Hepatocyte (in vitro differentiated cells): ENCODE data around the gene SMC2. TPM values are rescaled to one million over a fixed set of nuclear protein-coding genes. Genes with fewer than 3 reads are reported as not detected.

Source experiments
- DNase-seq: peaks from one replicate; pipeline ENCODE4 v3.0.0-alpha.2; 2016; ENCODE audit warnings: low spot score
- H2AFZ ChIP-seq: fragments of 200-600 bp; sonication (generic); 2 replicates; pipeline ENCODE4 v1.6.0; 2016; ENCODE audit warnings: antibody characterized with exemption, mild to moderate bottlenecking
- H3K27ac ChIP-seq: fragments of 200-600 bp; sonication (generic); 2 replicates; pipeline ENCODE4 v1.5.1; 2016; ENCODE audit warnings: mild to moderate bottlenecking
- H3K27me3 ChIP-seq: fragments of 200-600 bp; sonication (generic); 2 replicates; pipeline ENCODE4 v1.6.1; 2016
- H3K36me3 ChIP-seq: fragments of 200-600 bp; sonication (generic); replicated peaks from 2 replicates; pipeline ENCODE4 v1.5.1; 2016; ENCODE audit warnings: low read depth; ENCODE audit not compliant: insufficient read depth
- H3K4me1 ChIP-seq: fragments of 200-600 bp; sonication (generic); 2 replicates; pipeline ENCODE4 v1.5.1; 2016; ENCODE audit warnings: mild to moderate bottlenecking, moderate library complexity; ENCODE audit not compliant: insufficient read depth
- H3K4me2 ChIP-seq: fragments of 200-600 bp; sonication (generic); 2 replicates; pipeline ENCODE4 v1.6.0; 2016
- H3K4me3 ChIP-seq: fragments of 200-600 bp; sonication (generic); 2 replicates; pipeline ENCODE4 v1.5.1; 2016; ENCODE audit warnings: mild to moderate bottlenecking
- H3K79me2 ChIP-seq: fragments of 200-600 bp; sonication (generic); 2 replicates; pipeline ENCODE4 v1.6.0; 2017; ENCODE audit warnings: mild to moderate bottlenecking
- H3K9me2 ChIP-seq: fragments of 200-600 bp; sonication (generic); replicated peaks from 2 replicates; pipeline ENCODE4 v1.6.0; 2017; ENCODE audit warnings: mild to moderate bottlenecking; ENCODE audit not compliant: insufficient read depth
- H3K9me3 ChIP-seq: fragments of 200-600 bp; sonication (generic); 2 replicates; pipeline ENCODE4 v1.5.1; 2016; ENCODE audit warnings: low read depth, mild to moderate bottlenecking
- H4K20me1 ChIP-seq: fragments of 200-600 bp; sonication (generic); 2 replicates; pipeline ENCODE4 v1.6.0; 2016; ENCODE audit warnings: mild to moderate bottlenecking; ENCODE audit not compliant: insufficient read depth, poor library complexity, severe bottlenecking
- CTCF ChIP-seq: fragments of 200-600 bp; sonication (generic); IDR thresholded peaks from 2 replicates; pipeline ENCODE4 v1.5.1; 2016; ENCODE audit warnings: antibody characterized with exemption, mild to moderate bottlenecking; ENCODE audit not compliant: poor library complexity
- EZH2 ChIP-seq: fragments of 200-600 bp; sonication (generic); IDR thresholded peaks from 2 replicates; pipeline ENCODE4 v1.6.1; 2016; ENCODE audit warnings: antibody characterized with exemption, mild to moderate bottlenecking, borderline replicate concordance
- EZH2phosphoT487 ChIP-seq: fragments of 200-600 bp; sonication (generic); IDR thresholded peaks from one replicate; pipeline ENCODE4 v1.6.1; 2018; ENCODE audit warnings: antibody characterized with exemption, mild to moderate bottlenecking, low read depth, moderate library complexity; ENCODE audit not compliant: unreplicated experiment, severe bottlenecking
- WGBS: methylation state at CpG from one replicate; pipeline ENCODE4 v1.1.6; 2016; ENCODE audit warnings: low lambda C conversion rate; ENCODE audit errors: missing lambda C conversion rate; 5-methylcytosine and 5-hydroxymethylcytosine counted together
- polyA plus RNA-seq: library from polyadenylated mRNA; unstranded; fragments of >200 nt; fragmentation: Nextera tagmentation; extraction: Ambion mirVana; gene quantifications from 2 replicates; pipeline ENCODE4 v1.2.1, GENCODE V29; 2016
- total RNA-seq: library from RNA; depleted of rRNA; stranded (reverse); fragments of >200 nt; gene quantifications from 2 replicates; pipeline ENCODE4 v1.2.3, GENCODE V29; 2014

Gene SMC2
- total and polyA plus RNA-seq, 2 experiments from 2014 or later = 11.5 to 11.8 TPM

GRCh38 chr9:104071589-104071988, 22.5 kb upstream of the SMC2 start:
- Histone ChIP-seq H3K4me2 (no peak overlapping the region), H3K9me2 (no peaks in the 10 kb centered on the region), H2AFZ (no peak overlapping the region), H3K9me3 (no peaks in the 10 kb centered on the region), H3K79me2 (no peaks in the 10 kb centered on the region), H4K20me1 (no peaks in the 10 kb centered on the region), H3K27me3 (no peaks in the 10 kb centered on the region), H3K27ac (no peak overlapping the region), H3K36me3 (no peaks in the 10 kb centered on the region), H3K4me1 (peaks cover 2% of the 10 kb centered on the region), H3K4me3 (no peak overlapping the region)
- no peak for DNase-seq
- TF ChIP-seq CTCF (no peak), EZH2phosphoT487 (no peak), EZH2 (no peak)
- 81% methylated on average over 1 of the region's 1 CpG for WGBS

- Histone ChIP-seq H3K36me3 (no peaks in the 10 kb centered on the region), H3K27ac (no peak overlapping the region), H2AFZ (no peak overlapping the region), H3K79me2 (no peaks in the 10 kb centered on the region), H3K4me2 (no peak overlapping the region), H4K20me1 (no peaks in the 10 kb centered on the region), H3K4me3 (no peak overlapping the region), H3K27me3 (no peaks in the 10 kb centered on the region), H3K9me2 (no peaks in the 10 kb centered on the region), H3K9me3 (no peaks in the 10 kb centered on the region), H3K4me1 (peaks cover 2% of the 10 kb centered on the region)
- TF ChIP-seq EZH2phosphoT487 (no peak), CTCF (no peak), EZH2 (no peak)
- DNase-seq = no peak
- WGBS = 68% methylated on average over 3 of the region's 3 CpGs
These were observed 20.9 kb upstream of the SMC2 start for GRCh38 chr9:104073098-104073769.

GRCh38 chr9:104073770-104074133, 20.4 kb upstream of the SMC2 start:
- Histone ChIP-seq H3K27ac (no peak overlapping the region), H3K9me3 (no peaks in the 10 kb centered on the region), H3K4me3 (no peak overlapping the region), H3K36me3 (no peaks in the 10 kb centered on the region), H3K79me2 (no peaks in the 10 kb centered on the region), H3K4me1 (peaks cover 2% of the 10 kb centered on the region), H3K27me3 (no peaks in the 10 kb centered on the region), H4K20me1 (no peaks in the 10 kb centered on the region), H3K4me2 (no peak overlapping the region), H3K9me2 (no peaks in the 10 kb centered on the region), H2AFZ (no peak overlapping the region)
- no peak for DNase-seq
- WGBS = 87% methylated on average over 3 of the region's 3 CpGs
- no peak for TF ChIP-seq EZH2phosphoT487
- no peak for TF ChIP-seq CTCF
- TF ChIP-seq EZH2 = no peak
